Smooth muscle cell of trachea (primary cell): ENCODE data around the gene ZNF184. TPM values are rescaled to one million over a fixed set of nuclear protein-coding genes. Genes with fewer than 3 reads are reported as not detected.

Experiments
- total RNA-seq: library from RNA; depleted of rRNA; stranded (reverse); fragments of >200 nt; gene quantifications from 2 replicates; pipeline ENCODE4 v1.2.1, GENCODE V29; 2014

Gene ZNF184
- 7.8 and 11.8 TPM in 2 replicates for total RNA-seq

GRCh38 chr6:27472617-27473400 lies at the start of gene ZNF184:
TSS of gene ZNF184 (minus strand) at chr6:27473105. CDS start at chr6:27472294, 811 bp downstream.

Other genes starting within 250 kb of the ZNF184 start
- gene PRSS16, start 225.4 kb downstream of the ZNF184 start, total RNA-seq = not detected in 2 replicates
- gene POM121L2, start 160.8 kb downstream of the ZNF184 start, total RNA-seq = not detected in 2 replicates
- gene ZNF391, start 84.3 kb downstream of the ZNF184 start, total RNA-seq = 1.8 and 2.3 TPM in 2 replicates